ENCODE results near the gene GPC2. TPM values are rescaled to one million over a fixed set of nuclear protein-coding genes. Genes with fewer than 3 reads are reported as not detected.
"Not testable (repeated sequence)": the region's sequence is repeated elsewhere in the genome, so short reads cannot be mapped to it uniquely, and the experiment has no call there.

Gene GPC2
- polyA plus RNA-seq, 1 donor (not counting 4 experiments of a cell fraction or from before 2014, with no cell fraction given): 0.55 TPM

GRCh38 chr7:100148225-100148558 is 29.0 kb downstream of the GPC2 start:
- H3K36me3 ChIP-seq (ENCODE audit: control insufficient read depth in 2 of 2, extremely low read depth in 1 of 2, insufficient read depth in 2 of 2, low read length in 2 of 2): no peaks in the 10 kb centered on the region
- TF ChIP-seq EZH2 (IDR thresholded peaks at IDR 0.05; ENCODE audit: low read length) (no peak), CTCF (optimal IDR thresholded peaks at IDR 0.05 in 1 of 3, IDR thresholded peaks at IDR 0.05 in 1 of 3, conservative IDR thresholded peaks at IDR 0.05 in 1 of 3; ENCODE audit: extremely low read depth in 1 of 3, insufficient read depth in 2 of 3, low read length in 3 of 3) (no peak)
- H3K27me3 ChIP-seq (ENCODE audit: control insufficient read depth, extremely low read depth, insufficient read depth, low read length): no peaks in the 10 kb centered on the region
- peak overlapping the region; percentile 84 for H2AFZ ChIP-seq (ENCODE audit: control insufficient read depth, low read length)
- no peaks in the 10 kb centered on the region for H3K9me1 ChIP-seq (ENCODE audit: control insufficient read depth, extremely low read depth, insufficient read depth, low read length)
- peak overlapping the region; percentile 63 for H3K27ac ChIP-seq (ENCODE audit: control insufficient read depth, insufficient read depth, low read length)
- H3K79me2 ChIP-seq (ENCODE audit: control insufficient read depth, insufficient read depth, low read length): peaks cover 15% of the 10 kb centered on the region
- dilution Hi-C loops (cut with MboI; ENCODE audit: extremely low pct_ligation_motif_present, low sequenced_read_pairs): no loop called here
- H3K9ac ChIP-seq (ENCODE audit: control insufficient read depth, extremely low read depth, insufficient read depth, low read length): peak overlapping the region; percentile 78
- peak overlapping the region; percentile 89 for H3K4me2 ChIP-seq (ENCODE audit: control insufficient read depth, extremely low read depth, insufficient read depth, low read depth, low read length)
- H4K20me1 ChIP-seq (ENCODE audit: control insufficient read depth, extremely low read depth, insufficient read depth, low read length): no peaks in the 10 kb centered on the region
- H3K9me3 ChIP-seq (ENCODE audit: control insufficient read depth, low read depth, low read length): no peaks in the 10 kb centered on the region
- DNase-seq (ENCODE audit: low read depth, low spot score): no peak
- H3K4me1 ChIP-seq (ENCODE audit: control insufficient read depth, extremely low read depth, insufficient read depth, low read length): peaks cover 18% of the 10 kb centered on the region
- H3K4me3 ChIP-seq (ENCODE audit: control insufficient read depth in 2 of 3, extremely low read depth in 1 of 3, insufficient read depth in 2 of 3, low read depth in 1 of 3, low read length in 3 of 3): peak overlapping the region; percentile 26 to 75 (median 55)
- FAIRE-seq: no peak

- no peak for FAIRE-seq
- no peaks in the 10 kb centered on the region for H3K9me1 ChIP-seq (ENCODE audit: control insufficient read depth, extremely low read depth, insufficient read depth, low read length)
- peaks cover 18% of the 10 kb centered on the region for H3K4me1 ChIP-seq (ENCODE audit: control insufficient read depth, extremely low read depth, insufficient read depth, low read length)
- H3K9me3 ChIP-seq (ENCODE audit: control insufficient read depth, low read depth, low read length): no peaks in the 10 kb centered on the region
- no peak overlapping the region for H2AFZ ChIP-seq (ENCODE audit: control insufficient read depth, low read length)
- TF ChIP-seq EZH2 (IDR thresholded peaks at IDR 0.05; ENCODE audit: low read length): no peak
- TF ChIP-seq CTCF (optimal IDR thresholded peaks at IDR 0.05 in 1 of 3, IDR thresholded peaks at IDR 0.05 in 1 of 3, conservative IDR thresholded peaks at IDR 0.05 in 1 of 3; ENCODE audit: extremely low read depth in 1 of 3, insufficient read depth in 2 of 3, low read length in 3 of 3): no peak
- peaks cover 15% of the 10 kb centered on the region for H3K79me2 ChIP-seq (ENCODE audit: control insufficient read depth, insufficient read depth, low read length)
- no peak overlapping the region for H3K4me2 ChIP-seq (ENCODE audit: control insufficient read depth, extremely low read depth, insufficient read depth, low read depth, low read length)
- DNase-seq (ENCODE audit: low read depth, low spot score): no peak
- H3K9ac ChIP-seq (ENCODE audit: control insufficient read depth, extremely low read depth, insufficient read depth, low read length): no peak overlapping the region
- H3K4me3 ChIP-seq (ENCODE audit: control insufficient read depth in 2 of 3, extremely low read depth in 1 of 3, insufficient read depth in 2 of 3, low read depth in 1 of 3, low read length in 3 of 3): no peak overlapping the region
- dilution Hi-C loops (cut with MboI; ENCODE audit: extremely low pct_ligation_motif_present, low sequenced_read_pairs): no loop called here
- no peaks in the 10 kb centered on the region for H3K36me3 ChIP-seq (ENCODE audit: control insufficient read depth in 2 of 2, extremely low read depth in 1 of 2, insufficient read depth in 2 of 2, low read length in 2 of 2)
- H3K27me3 ChIP-seq (ENCODE audit: control insufficient read depth, extremely low read depth, insufficient read depth, low read length): no peaks in the 10 kb centered on the region
- no peaks in the 10 kb centered on the region for H4K20me1 ChIP-seq (ENCODE audit: control insufficient read depth, extremely low read depth, insufficient read depth, low read length)
- H3K27ac ChIP-seq (ENCODE audit: control insufficient read depth, insufficient read depth, low read length): no peak overlapping the region
Observed at GRCh38 chr7:100147278-100147677, 29.9 kb downstream of the GPC2 start.

DNA sequence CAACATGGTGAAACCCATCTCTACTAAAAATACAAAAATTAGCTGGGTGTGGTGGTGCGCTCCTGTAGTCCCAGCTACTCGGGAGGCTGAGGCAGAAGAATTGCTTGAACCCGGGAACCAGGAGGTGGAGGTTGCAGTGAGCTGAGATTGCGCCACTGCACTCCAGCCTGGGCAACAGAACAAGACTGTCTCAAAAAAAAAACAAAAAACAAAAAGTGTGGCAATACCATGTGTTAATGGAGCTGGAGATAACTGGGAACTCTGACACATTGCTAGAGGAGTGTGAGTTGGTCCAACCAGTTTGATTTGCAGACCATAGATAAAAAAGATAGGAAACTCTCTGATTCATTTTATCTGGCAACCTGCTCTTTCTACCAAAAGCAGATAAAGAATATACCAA is 30.8 kb downstream of the GPC2 start:
- H3K9ac ChIP-seq (ENCODE audit: control insufficient read depth, extremely low read depth, insufficient read depth, low read length); dilution Hi-C loops (cut with MboI; ENCODE audit: extremely low pct_ligation_motif_present, low sequenced_read_pairs); H3K27ac ChIP-seq (ENCODE audit: control insufficient read depth, insufficient read depth, low read length); FAIRE-seq; H3K36me3 ChIP-seq (ENCODE audit: control insufficient read depth in 2 of 2, extremely low read depth in 1 of 2, insufficient read depth in 2 of 2, low read length in 2 of 2); H3K4me2 ChIP-seq (ENCODE audit: control insufficient read depth, extremely low read depth, insufficient read depth, low read depth, low read length); H3K27me3 ChIP-seq (ENCODE audit: control insufficient read depth, extremely low read depth, insufficient read depth, low read length); H4K20me1 ChIP-seq (ENCODE audit: control insufficient read depth, extremely low read depth, insufficient read depth, low read length); DNase-seq (ENCODE audit: low read depth, low spot score); H3K9me3 ChIP-seq (ENCODE audit: control insufficient read depth, low read depth, low read length); H3K4me3 ChIP-seq (ENCODE audit: control insufficient read depth in 2 of 3, extremely low read depth in 1 of 3, insufficient read depth in 2 of 3, low read depth in 1 of 3, low read length in 3 of 3); H2AFZ ChIP-seq (ENCODE audit: control insufficient read depth, low read length); H3K9me1 ChIP-seq (ENCODE audit: control insufficient read depth, extremely low read depth, insufficient read depth, low read length): not testable (repeated sequence)
- H3K4me1 ChIP-seq (ENCODE audit: control insufficient read depth, extremely low read depth, insufficient read depth, low read length): peaks cover 22% of the 10 kb centered on the region
- peaks cover 15% of the 10 kb centered on the region for H3K79me2 ChIP-seq (ENCODE audit: control insufficient read depth, insufficient read depth, low read length)
